Neural cell (in vitro differentiated cells): ENCODE results near the gene CLIC2. TPM values are rescaled to one million over a fixed set of nuclear protein-coding genes. Genes with fewer than 3 reads are reported as not detected.
"Not testable (repeated sequence)": the region's sequence is repeated elsewhere in the genome, so short reads cannot be mapped to it uniquely, and the experiment has no call there.

Experiments used
- H2AFZ ChIP-seq: fragments of 200-600, 300-800 bp; sonication (generic), shearing (Covaris generic); 2 replicates; pipeline ENCODE4 v1.6.0; 2014; ENCODE audit warnings: low read depth, mild to moderate bottlenecking, antibody characterized with exemption, low read length, moderate library complexity
- H3F3A ChIP-seq: fragments of 200-600 bp; shearing (Covaris generic); 2 replicates; pipeline ENCODE4 v1.6.1; 2016; ENCODE audit warnings: mild to moderate bottlenecking, moderate library complexity, mixed read lengths, antibody characterized with exemption, low read length; ENCODE audit not compliant: insufficient read depth, poor library complexity, severe bottlenecking
- H3K27ac ChIP-seq: fragments of 200-600, 300-800 bp; sonication (generic), shearing (Covaris generic); 2 replicates; pipeline ENCODE4 v1.5.1; 2014; ENCODE audit warnings: mild to moderate bottlenecking, low read length, moderate library complexity
- H3K27me3 ChIP-seq: fragments of 300-800, 200-600 bp; sonication (generic), shearing (Covaris generic); 2 replicates; pipeline ENCODE4 v1.6.0; 2014; ENCODE audit warnings: mild to moderate bottlenecking, low read depth, low read length, moderate library complexity; ENCODE audit not compliant: insufficient read depth
- H3K36me3 ChIP-seq: fragments of 300-800, 200-600 bp; sonication (generic), shearing (Covaris generic); 2 replicates; pipeline ENCODE4 v1.5.1; 2014; ENCODE audit warnings: mild to moderate bottlenecking, antibody characterized with exemption, low read length, moderate library complexity; ENCODE audit not compliant: insufficient read depth
- H3K4me2 ChIP-seq: fragments of 300-800, 200-600 bp; sonication (generic), shearing (Covaris generic); 2 replicates; pipeline ENCODE4 v1.6.0; 2014; ENCODE audit warnings: mild to moderate bottlenecking, low read length
- H3K4me3 ChIP-seq: fragments of 300-800, 200-600 bp; sonication (generic), shearing (Covaris generic); 2 replicates; pipeline ENCODE4 v1.5.1; 2014; ENCODE audit warnings: mild to moderate bottlenecking, low read length, moderate library complexity
- H3K79me2 ChIP-seq: fragments of 200-600 bp; shearing (Covaris generic); replicated peaks from 2 replicates; pipeline ENCODE4 v1.6.0; 2014; ENCODE audit warnings: mild to moderate bottlenecking, low read length, moderate library complexity; ENCODE audit not compliant: insufficient read depth
- H3K9ac ChIP-seq: fragments of 300-800, 200-600 bp; sonication (generic), shearing (Covaris generic); 2 replicates; pipeline ENCODE4 v1.6.1; 2016; ENCODE audit warnings: mild to moderate bottlenecking, low read length, mixed read lengths
- H3K9me2 ChIP-seq: fragments of 200-600 bp; shearing (Covaris generic); 2 replicates; pipeline ENCODE4 v1.6.1; 2016; ENCODE audit warnings: mild to moderate bottlenecking, low read length, mixed read lengths; ENCODE audit not compliant: insufficient read depth
- H3K9me3 ChIP-seq: fragments of 200-600, 300-800 bp; sonication (generic), shearing (Covaris generic); 2 replicates; pipeline ENCODE4 v1.6.1; 2016; ENCODE audit warnings: mild to moderate bottlenecking, mixed run types, low read length, moderate library complexity, mixed read lengths
- H4K20me1 ChIP-seq: fragments of 200-600 bp; shearing (Covaris generic); 2 replicates; pipeline ENCODE4 v1.6.1; 2016; ENCODE audit warnings: mild to moderate bottlenecking, mixed run types; ENCODE audit not compliant: insufficient read depth
- CTCF ChIP-seq: fragments of 450-650 bp; IDR thresholded peaks from 2 replicates; pipeline ENCODE4 v1.5.1; 2014; ENCODE audit warnings: antibody characterized with exemption, mild to moderate bottlenecking, moderate library complexity; ENCODE audit not compliant: poor library complexity, severe bottlenecking
- EP300 ChIP-seq: fragments of 450-650 bp; conservative IDR thresholded peaks from 2 replicates; pipeline ENCODE4 v1.6.1; 2014; ENCODE audit warnings: antibody characterized with exemption, mild to moderate bottlenecking, moderate library complexity; ENCODE audit not compliant: poor library complexity, severe bottlenecking
- MXI1 ChIP-seq: fragments of 450-650 bp; conservative IDR thresholded peaks from 2 replicates; pipeline ENCODE4 v1.6.1; 2014; ENCODE audit warnings: antibody characterized with exemption, mild to moderate bottlenecking; ENCODE audit not compliant: poor library complexity, severe bottlenecking
- POLR2AphosphoS5 ChIP-seq: IDR thresholded peaks from 2 replicates; pipeline ENCODE4 v1.6.1; 2012
- SMC3 ChIP-seq: fragments of 450-650 bp; conservative IDR thresholded peaks from 2 replicates; pipeline ENCODE4 v1.6.1; 2014; ENCODE audit warnings: antibody characterized with exemption, mild to moderate bottlenecking, moderate library complexity; ENCODE audit not compliant: poor library complexity
- polyA plus RNA-seq: library from polyadenylated mRNA; depleted of rRNA; stranded (reverse); fragments of >200 nt; gene quantifications from 2 replicates; pipeline ENCODE4 v1.2.3, GENCODE V29; 2014

The CLIC2 gene
- polyA plus RNA-seq, 1 donor from 2014 or later: 2.9 TPM

GRCh38 chrX:155373777-155374458 lies 39.5 kb upstream of the CLIC2 start:
- H3K9me3 ChIP-seq, H4K20me1 ChIP-seq, H3K27ac ChIP-seq, H3K79me2 ChIP-seq, H2AFZ ChIP-seq, H3K4me2 ChIP-seq, H3K4me3 ChIP-seq, H3K36me3 ChIP-seq, H3F3A ChIP-seq, H3K27me3 ChIP-seq, H3K9ac ChIP-seq, H3K9me2 ChIP-seq: not testable (repeated sequence)

GRCh38 chrX:155363712-155364111 lies 29.3 kb upstream of the CLIC2 start:
- not testable (repeated sequence) for H3K9me2 ChIP-seq, H2AFZ ChIP-seq, H3K4me2 ChIP-seq, H3K27me3 ChIP-seq, H3K9ac ChIP-seq, H3K4me3 ChIP-seq, H3K79me2 ChIP-seq, H3K9me3 ChIP-seq, H4K20me1 ChIP-seq, H3K36me3 ChIP-seq, H3K27ac ChIP-seq, H3F3A ChIP-seq

GRCh38 chrX:155349448-155349847 lies 15.0 kb upstream of the CLIC2 start:
- H3K79me2 ChIP-seq, H3K9me2 ChIP-seq, H3F3A ChIP-seq, H2AFZ ChIP-seq, H3K27ac ChIP-seq, H3K27me3 ChIP-seq, H3K4me3 ChIP-seq, H4K20me1 ChIP-seq, H3K9ac ChIP-seq, H3K36me3 ChIP-seq, H3K4me2 ChIP-seq, H3K9me3 ChIP-seq: not testable (repeated sequence)

GRCh38 chrX:155345689-155346088 lies 11.3 kb upstream of the CLIC2 start:
- H3K4me2 ChIP-seq, H3K9me2 ChIP-seq, H3K79me2 ChIP-seq, H4K20me1 ChIP-seq, H2AFZ ChIP-seq, H3K36me3 ChIP-seq, H3K9ac ChIP-seq, H3K27me3 ChIP-seq, H3K9me3 ChIP-seq, H3K27ac ChIP-seq, H3F3A ChIP-seq, H3K4me3 ChIP-seq: not testable (repeated sequence)

GRCh38 chrX:155335337-155335712 lies 911 bp upstream of the CLIC2 start:
- H2AFZ ChIP-seq, H3K27me3 ChIP-seq, H3K79me2 ChIP-seq, H4K20me1 ChIP-seq, H3K4me2 ChIP-seq, H3K9me2 ChIP-seq, H3K4me3 ChIP-seq, H3K9me3 ChIP-seq, H3K9ac ChIP-seq, H3F3A ChIP-seq, H3K36me3 ChIP-seq, H3K27ac ChIP-seq: not testable (repeated sequence)

GRCh38 chrX:155333544-155334100 lies 792 bp downstream of the CLIC2 start:
- Histone ChIP-seq H4K20me1 (no peaks in the 10 kb centered on the region), H3K4me3 (no peak overlapping the region), H3K27me3 (no peaks in the 10 kb centered on the region), H3K9me3 (no peaks in the 10 kb centered on the region), H3K36me3 (no peaks in the 10 kb centered on the region), H3K9ac (no peak overlapping the region), H3K9me2 (no peaks in the 10 kb centered on the region), H3F3A (no peaks in the 10 kb centered on the region), H3K79me2 (no peaks in the 10 kb centered on the region), H3K27ac (no peak overlapping the region), H3K4me2 (no peak overlapping the region), H2AFZ (no peak overlapping the region)
- no peak for TF ChIP-seq POLR2AphosphoS5
- no peak for TF ChIP-seq MXI1
- TF ChIP-seq EP300: no peak
- no peak for TF ChIP-seq CTCF
- no peak for TF ChIP-seq SMC3
